Amniotic stem cell (primary cell): ENCODE results near the gene RNF215.

Experiments
- DNase-seq: peaks from one replicate; lab custom pipeline; 2025; lab: John Stamatoyannopoulos, UW

Gene RNF215

GRCh38 chr22:30386960-30387827 lies at the start of gene RNF215:
RNF215 (minus strand) TSS chr22:30387411; CDS start chr22:30387313, 98 bp downstream.
- peak; percentile 61 for DNase-seq

DNA sequence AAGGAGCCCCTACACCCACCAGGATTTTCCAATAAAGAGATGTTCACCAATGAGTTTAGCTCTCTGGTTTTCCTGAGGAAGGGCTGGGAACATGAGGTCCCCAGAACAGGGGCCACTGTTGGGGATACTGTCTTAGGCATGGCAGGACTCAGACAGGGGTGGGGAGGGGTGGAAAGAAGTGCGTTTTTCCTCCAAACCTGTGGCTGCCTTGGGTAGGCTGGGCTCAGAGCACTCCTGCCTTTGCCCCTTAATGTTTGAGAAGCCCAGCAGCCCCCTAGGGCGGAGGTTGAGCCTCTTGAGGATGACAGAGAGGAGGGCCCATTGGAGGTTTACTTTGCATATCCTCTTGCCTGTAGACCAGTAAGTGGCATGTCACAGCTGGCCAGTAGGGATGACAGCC lies 49.0 kb upstream of the RNF215 start:
- no peak for DNase-seq

DNA sequence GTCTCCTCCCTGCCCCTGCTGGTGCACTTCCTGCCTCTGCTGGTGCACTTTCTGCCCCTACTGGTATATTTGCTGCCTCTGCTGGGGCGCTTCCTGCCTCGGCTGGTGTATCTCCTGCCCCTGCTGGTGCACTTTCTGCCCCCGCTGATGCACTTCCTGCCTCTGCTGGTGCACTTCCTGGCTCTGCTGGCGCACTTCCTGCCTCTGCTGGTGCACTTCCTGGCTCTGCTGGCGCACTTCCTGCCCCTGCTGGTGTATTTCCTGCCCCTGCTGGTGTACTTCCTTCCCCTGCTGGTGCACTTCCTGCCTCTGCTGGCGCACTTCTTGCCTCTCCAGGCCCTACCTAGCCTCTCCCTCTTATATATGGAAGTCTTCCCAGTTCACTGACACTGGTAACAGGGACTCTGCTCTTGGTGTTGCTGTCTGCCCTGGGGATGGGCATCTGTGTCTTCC lies 48.5 kb upstream of the RNF215 start:
- no peak for DNase-seq

- no peak for DNase-seq
Measured at GRCh38 chr22:30434843-30435242, 47.6 kb upstream of the RNF215 start.

DNA sequence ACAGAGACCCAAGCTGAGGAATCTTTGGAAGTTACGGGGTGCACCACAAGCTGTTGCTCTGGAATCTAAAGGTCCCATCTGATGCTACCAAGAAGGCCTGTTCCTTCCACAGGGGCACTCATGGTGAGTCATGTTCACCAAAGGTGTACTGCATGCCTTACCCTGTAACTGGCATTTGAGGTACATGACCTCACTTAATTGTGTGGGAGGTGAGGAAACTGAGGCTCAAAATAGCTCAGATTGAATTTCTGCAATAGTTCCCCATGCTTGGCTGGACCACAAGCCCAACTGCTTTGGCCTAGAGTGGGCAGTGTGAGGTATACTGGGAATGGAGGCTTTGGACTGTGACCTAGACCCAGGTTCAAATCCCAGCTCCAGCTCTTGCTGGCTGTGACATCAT lies 46.6 kb upstream of the RNF215 start:
- DNase-seq, result no peak

- no peak for DNase-seq
Measured at GRCh38 chr22:30433227-30433626, 46.0 kb upstream of the RNF215 start.

DNA sequence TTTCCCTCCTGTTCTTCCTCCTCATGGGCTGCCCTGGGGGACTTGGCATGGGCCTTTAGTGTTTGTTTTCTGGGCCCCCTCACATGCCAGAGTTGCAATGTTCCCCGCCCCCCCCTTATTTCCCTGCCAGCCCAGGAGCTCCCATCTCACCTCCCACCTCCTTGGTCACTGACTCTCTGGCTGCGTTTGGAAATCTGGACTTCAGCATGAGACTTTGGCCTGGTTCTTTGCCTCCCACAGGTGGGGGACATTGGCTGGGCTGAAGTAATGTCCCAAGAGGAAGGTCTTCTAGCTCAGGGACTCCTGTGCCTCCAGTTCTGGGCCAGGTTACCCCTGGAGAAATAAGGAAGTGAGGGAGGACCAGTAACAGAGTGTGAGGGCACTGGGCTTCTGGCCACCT lies 45.3 kb upstream of the RNF215 start:
- DNase-seq, result no peak

GRCh38 chr22:30432096-30432495 lies 44.9 kb upstream of the RNF215 start:
- no peak for DNase-seq

DNA sequence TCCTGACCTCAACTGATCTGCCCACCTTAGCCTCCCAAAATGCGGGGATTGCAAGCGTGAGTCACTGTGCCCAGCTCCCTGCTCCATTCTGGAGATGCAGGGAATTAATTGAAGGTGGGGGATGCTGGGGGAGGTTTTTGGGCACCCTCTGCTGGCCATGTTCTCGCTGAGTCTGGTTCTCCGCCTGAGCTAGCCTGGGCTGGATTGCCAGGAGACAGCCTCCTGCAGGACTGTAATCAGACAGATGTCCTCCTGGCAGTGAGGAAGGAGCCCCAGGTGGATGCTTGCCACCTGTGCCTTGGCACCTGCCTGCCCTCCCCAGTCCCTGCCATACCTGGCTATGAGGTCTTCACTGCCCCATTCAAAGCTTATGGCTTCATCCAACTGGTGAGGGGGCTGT lies 43.7 kb upstream of the RNF215 start:
- DNase-seq, result no peak

- DNase-seq, result no peak
Measured at GRCh38 chr22:30429887-30430286, 42.7 kb upstream of the RNF215 start.

DNA sequence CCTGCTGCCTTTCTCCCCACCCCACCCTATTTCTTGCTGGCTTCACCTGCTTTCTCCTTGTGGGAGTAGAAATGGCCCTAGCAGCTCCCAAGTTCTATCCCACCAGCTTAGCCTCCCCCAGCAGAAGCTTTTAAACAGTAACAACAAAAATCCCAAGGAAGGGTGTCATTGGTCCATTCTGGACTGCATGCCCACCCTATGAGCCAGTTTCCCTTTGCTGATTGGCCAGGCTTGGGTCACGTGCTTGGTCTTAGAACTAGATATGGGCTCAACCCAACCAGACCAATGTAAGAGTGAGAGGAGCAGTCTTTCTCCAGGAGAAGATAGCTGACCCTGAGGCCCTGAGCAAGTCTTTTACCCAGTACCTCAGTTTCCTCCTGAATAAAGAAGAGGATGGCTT lies 40.7 kb upstream of the RNF215 start:
- DNase-seq, result no peak

DNA sequence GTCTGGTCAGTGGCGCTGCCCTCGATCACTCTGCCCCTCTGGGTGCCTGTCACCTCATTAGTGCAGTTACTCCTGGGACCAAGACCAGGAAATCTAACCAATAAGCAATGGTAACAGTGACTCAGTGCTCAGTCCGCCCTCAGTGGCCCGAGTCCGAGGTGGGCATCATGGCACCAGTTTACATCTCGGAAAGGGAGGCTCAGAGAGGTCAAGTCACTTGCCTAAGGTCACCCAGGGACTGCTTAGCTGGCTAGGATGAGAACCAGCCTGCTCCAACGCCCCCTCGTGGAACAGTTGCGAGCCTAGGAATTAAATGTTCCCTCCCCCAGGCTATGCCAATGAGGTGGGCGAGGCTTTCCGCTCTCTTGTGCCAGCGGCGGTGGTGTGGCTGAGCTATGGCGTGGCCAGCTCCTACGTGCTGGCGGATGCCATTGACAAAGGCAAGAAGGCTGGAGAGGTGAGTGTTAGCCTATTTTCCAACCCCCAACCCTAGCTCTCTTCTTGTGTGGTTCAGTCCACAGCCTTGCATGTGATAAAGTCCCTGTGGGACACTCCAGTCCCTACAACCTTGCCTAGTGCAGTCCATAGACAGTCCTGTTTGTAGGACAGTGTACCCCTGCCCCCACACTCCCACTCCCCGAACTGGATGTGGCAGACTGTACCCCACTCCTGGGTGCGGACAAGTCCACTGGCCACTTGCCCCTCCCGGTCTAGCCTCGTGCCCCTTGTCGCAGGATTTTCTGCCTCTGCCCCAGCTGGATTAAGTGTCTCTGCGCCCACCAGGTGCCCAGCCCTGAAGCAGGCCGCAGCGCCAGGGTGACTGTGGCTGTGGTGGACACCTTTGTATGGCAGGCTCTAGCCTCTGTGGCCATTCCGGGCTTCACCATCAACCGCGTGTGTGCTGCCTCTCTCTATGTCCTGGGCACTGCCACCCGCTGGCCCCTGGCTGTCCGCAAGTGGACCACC lies 39.5 kb upstream of the RNF215 start:
- peak; percentile 40 for DNase-seq

GRCh38 chr22:30425616-30426387 lies 38.6 kb upstream of the RNF215 start, which contains the start of gene MTFP1:
MTFP1 (plus strand) TSS chr22:30425768; CDS start chr22:30425880, 112 bp downstream.
- DNase-seq, result no peak

- no peak for DNase-seq
Measured at GRCh38 chr22:30425327-30425615, 38.1 kb upstream of the RNF215 start.

GRCh38 chr22:30424534-30425326 lies 37.5 kb upstream of the RNF215 start:
- DNase-seq, result no peak

GRCh38 chr22:30423959-30424533 lies 36.8 kb upstream of the RNF215 start:
- peak; percentile 99 for DNase-seq

- no peak for DNase-seq
Measured at GRCh38 chr22:30423301-30423958, 36.2 kb upstream of the RNF215 start.

GRCh38 chr22:30422481-30423300 lies 35.5 kb upstream of the RNF215 start:
- peak; percentile 84 for DNase-seq

DNA sequence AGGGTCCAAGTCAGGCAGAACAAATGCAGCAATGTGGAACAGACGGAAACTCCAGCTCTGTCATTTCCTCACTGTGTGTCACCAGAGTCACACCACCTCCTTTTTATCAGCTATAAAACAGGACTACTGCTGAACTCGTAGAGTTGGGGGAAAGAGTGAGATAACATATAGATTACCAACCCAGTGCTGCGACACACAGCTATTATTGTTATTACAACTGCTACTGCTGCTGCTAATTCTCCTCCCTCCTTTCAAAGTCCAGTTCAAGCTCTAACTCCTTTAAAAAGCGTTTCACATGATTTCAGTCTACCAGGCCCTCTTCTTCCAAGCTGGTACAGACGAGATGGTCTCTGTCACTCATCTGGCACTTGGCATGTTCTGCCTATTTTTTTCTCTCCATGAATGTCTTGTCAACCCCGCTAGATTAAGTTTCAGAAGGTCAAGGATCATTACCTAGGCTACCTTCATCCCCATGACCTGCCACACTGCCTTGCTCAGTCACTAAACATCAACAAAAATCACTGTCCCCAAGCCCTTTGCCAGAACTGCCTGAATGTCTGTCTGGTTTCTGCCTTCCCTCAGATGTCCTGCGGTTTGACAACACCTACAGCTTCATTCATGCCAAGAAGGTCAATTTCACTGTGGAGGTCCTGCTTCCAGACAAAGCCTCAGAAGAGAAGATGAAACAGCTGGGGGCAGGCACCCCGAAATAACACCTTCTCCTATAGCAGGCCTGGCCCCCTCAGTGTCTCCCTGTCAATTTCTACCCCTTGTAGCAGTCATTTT lies 34.7 kb upstream of the RNF215 start:
- no peak for DNase-seq
